Measurements from ENCODE around the gene GPC6.

The GPC6 gene

DNA sequence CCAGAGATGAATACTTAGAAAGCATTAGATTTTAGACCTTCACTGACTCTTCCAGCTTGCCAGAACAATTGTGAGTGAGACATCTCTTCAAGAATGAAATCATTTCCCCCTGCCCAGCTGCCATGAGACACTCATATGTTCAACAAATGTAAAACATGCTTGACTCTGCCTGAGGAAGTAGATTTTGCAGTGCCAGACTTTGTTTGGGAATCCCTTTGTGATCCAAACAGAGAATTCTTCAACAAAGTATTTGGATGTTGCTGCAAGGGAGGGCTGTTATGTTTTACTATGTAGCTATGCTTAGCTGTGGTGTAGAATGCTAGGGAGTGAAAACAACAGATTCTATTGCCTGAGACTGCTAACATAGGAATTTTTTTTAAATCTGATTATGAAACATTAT, 836.5 kb downstream of the GPC6 start:
- DNase-seq = no peak
- no peaks in the 10 kb centered on the region for H3K4me1 Mint-ChIP-seq
- peak overlapping the region in 1 of 2 donors; percentile 27 for H3K27ac Mint-ChIP-seq

DNA sequence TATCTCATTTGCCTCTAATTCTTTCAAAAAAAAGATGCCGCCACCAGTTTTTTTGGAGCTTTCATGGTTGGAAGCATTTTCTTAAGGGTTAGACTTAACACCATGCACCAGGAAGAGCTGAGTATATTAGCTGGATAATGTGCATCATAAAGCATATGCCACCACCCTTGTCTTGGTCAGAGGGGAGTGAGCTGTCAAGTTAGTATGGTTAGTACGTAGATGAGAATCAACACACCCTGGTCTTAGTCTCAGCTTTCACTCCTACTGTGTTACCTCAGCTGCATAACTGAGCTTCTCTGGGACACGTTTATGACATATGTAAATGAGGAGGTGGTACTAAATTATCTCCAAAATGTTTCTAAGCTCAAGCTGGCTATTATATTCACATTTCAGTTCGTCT, 837.2 kb downstream of the GPC6 start:
- H3K9me3 Mint-ChIP-seq = peaks cover 0 to 8% of the 10 kb centered on the region in 2 donors
- no peak overlapping the region for H3K27ac Mint-ChIP-seq
- H3K27me3 Mint-ChIP-seq = no peaks in the 10 kb centered on the region
- H3K4me3 Mint-ChIP-seq = no peak overlapping the region
- H3K4me1 Mint-ChIP-seq = no peaks in the 10 kb centered on the region
- no peak for ATAC-seq
- no peak for DNase-seq

More for the DNA sequence above, 836.5 kb downstream of the GPC6 start:
- peaks cover 0 to 2% of the 10 kb centered on the region in 2 donors for H3K9me3 Mint-ChIP-seq
- no peaks in the 10 kb centered on the region for H3K27me3 Mint-ChIP-seq
- ATAC-seq = no peak
- no peak overlapping the region for H3K4me3 Mint-ChIP-seq

DNA sequence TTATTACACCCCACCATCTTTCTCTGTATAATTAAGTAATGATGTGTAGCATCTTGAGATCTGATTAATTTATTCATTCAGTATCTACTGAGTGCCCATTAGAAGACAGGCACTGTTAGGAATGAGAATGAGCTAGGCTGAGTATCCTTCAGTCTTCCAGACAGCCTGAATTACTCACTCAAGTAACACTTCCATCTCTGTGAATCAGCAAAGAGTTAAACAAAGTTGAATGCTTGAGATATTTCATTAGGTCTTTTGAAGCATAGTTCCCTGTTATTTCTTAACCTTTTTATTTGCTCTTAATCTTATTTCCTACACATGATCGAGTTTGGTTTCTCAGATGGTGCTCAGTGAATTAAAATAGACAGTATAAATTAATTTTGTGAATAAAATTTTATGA, 839.1 kb downstream of the GPC6 start:
- Mint-ChIP-seq H3K27me3 (no peaks in the 10 kb centered on the region), H3K9me3 (peaks cover 5 to 16% of the 10 kb centered on the region in 2 donors), H3K27ac (no peak overlapping the region), H3K4me1 (no peaks in the 10 kb centered on the region), H3K4me3 (no peak overlapping the region)
- DNase-seq (no peak), ATAC-seq (no peak)

DNA sequence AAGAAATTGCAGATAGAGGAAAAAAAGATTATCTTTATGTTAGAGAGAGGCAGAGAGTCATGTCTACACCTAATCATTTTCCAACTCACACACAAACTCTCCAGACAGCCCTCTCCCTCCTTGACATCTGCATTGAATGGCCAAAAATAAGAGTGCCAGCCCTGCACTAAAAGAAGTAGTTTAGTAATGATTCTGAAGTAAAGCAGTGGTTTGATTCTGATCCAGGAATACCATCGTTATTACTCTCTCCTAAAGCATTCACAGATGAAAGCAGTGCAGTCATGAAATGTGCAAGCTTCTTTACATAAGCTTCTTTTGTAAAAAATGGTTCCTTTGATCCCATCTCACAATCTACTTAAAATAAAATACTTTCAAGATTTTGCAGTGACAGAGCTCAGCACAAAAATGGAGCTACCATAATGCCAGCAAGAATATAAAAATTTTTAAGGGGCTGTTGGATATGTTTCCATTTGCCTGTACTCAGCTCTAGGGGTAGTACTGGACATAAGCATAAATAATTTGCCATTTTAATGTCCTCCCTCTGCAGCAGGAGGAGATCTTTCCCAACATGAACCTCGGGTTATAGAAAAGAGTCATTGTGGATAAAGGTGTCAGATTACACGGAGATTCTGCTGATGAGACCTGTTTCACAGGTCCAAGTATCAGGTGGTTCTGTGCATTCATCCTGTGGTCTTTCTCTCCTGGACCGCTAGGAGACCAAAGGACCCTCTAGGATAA, 846.6 kb downstream of the GPC6 start:
- Mint-ChIP-seq H3K4me3 (no peak overlapping the region), H3K27ac (no peak overlapping the region), H3K4me1 (no peaks in the 10 kb centered on the region)

DNA sequence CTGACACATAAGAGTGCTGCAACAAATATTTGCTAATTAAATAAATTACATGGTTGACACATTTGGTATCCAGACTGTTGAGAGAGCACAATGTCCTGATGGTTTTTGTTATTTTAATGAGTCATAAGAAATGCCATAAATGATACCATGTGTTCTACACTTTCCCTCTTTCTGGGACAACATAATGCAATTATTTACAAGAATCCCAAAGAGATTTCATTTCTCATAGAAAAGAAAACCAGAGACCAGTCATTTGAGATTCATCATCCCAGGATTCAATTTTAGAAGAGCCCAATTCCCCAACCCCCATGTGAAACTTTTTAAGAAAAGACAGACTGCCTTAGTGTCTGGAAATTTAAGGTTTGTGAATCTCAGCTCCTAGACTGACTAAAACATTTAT, 853.3 kb downstream of the GPC6 start:
- Mint-ChIP-seq H3K4me3 (no peak overlapping the region), H3K4me1 (no peaks in the 10 kb centered on the region), H3K9me3 (peaks cover 6% of the 10 kb centered on the region in 2 donors), H3K27ac (no peak overlapping the region), H3K27me3 (peaks cover 7% of the 10 kb centered on the region)
- DNase-seq (no peak), ATAC-seq (no peak)

More for the DNA sequence above, 846.6 kb downstream of the GPC6 start:
- ATAC-seq (no peak), DNase-seq (no peak)
- Mint-ChIP-seq H3K27me3 (no peaks in the 10 kb centered on the region), H3K9me3 (peaks cover 11 to 19% of the 10 kb centered on the region in 2 donors)

DNA sequence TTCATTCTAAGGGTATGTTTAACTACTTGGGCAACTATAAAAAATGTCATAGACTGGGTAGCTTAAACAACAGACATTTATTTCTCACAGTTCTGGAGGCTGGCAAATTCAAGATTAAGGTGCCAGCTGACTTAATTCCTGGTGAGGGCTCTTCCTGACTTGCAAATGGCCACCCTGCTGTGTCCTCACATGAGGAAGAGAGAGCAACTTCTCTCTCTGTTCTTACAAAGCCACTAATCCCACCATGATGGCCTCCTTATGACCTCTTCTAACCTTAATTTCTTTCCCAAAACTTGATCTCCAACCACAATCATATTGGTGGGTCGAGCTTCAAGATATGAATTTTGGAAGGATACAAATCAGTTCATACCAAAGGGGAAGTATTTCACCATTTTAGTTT, 853.9 kb downstream of the GPC6 start:
- peaks cover 6% of the 10 kb centered on the region in 2 donors for H3K9me3 Mint-ChIP-seq
- no peak overlapping the region for H3K27ac Mint-ChIP-seq
- DNase-seq = no peak
- peaks cover 8% of the 10 kb centered on the region for H3K27me3 Mint-ChIP-seq
- ATAC-seq = no peak
- no peaks in the 10 kb centered on the region for H3K4me1 Mint-ChIP-seq
- no peak overlapping the region for H3K4me3 Mint-ChIP-seq

DNA sequence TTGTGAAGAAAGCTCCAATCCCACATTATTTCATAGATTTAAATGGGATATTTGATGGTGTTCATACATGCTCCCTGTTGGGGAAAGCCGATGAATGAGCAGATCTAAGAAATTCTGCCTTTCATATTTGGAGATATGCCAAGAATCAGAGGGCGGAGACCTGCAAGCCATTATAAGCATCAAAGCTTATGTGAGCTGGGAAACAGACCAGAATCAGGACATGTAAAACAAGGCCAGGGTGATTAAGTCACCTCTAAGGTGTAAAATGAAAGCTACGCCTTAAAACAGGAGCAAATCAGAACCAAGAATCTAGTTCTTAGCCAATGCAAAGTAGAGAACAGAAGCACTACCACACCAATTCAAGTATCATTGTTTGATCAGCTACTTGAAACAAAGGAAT, 860.5 kb downstream of the GPC6 start:
- Mint-ChIP-seq H3K27me3 (peaks cover 8% of the 10 kb centered on the region), H3K4me3 (no peak overlapping the region), H3K27ac (no peak overlapping the region), H3K9me3 (no peaks in the 10 kb centered on the region), H3K4me1 (no peaks in the 10 kb centered on the region)
- DNase-seq = no peak
- ATAC-seq = no peak

DNA sequence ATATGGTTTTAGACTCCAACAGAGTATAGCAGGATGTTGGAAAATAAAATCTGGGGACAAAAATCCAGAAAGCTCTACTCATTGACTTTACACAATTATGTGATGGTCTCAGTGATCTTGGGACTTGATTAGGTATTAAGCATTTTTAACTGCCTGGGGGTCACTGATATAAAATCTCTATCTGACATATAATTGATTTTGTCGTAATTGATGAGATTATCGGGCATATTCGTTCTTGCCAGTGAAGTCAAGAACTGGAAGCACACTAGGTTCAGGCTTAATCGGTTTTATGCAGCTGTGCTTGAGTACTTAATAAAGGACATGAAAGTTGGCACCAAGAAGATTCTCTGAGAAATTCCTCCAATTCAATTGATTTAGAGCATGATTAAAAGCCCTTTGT, 862.1 kb downstream of the GPC6 start:
- DNase-seq (no peak), ATAC-seq (no peak)
- Mint-ChIP-seq H3K4me1 (no peaks in the 10 kb centered on the region), H3K27me3 (peaks cover 8% of the 10 kb centered on the region), H3K27ac (no peak overlapping the region), H3K4me3 (no peak overlapping the region), H3K9me3 (peaks cover 0 to 14% of the 10 kb centered on the region in 2 donors)

DNA sequence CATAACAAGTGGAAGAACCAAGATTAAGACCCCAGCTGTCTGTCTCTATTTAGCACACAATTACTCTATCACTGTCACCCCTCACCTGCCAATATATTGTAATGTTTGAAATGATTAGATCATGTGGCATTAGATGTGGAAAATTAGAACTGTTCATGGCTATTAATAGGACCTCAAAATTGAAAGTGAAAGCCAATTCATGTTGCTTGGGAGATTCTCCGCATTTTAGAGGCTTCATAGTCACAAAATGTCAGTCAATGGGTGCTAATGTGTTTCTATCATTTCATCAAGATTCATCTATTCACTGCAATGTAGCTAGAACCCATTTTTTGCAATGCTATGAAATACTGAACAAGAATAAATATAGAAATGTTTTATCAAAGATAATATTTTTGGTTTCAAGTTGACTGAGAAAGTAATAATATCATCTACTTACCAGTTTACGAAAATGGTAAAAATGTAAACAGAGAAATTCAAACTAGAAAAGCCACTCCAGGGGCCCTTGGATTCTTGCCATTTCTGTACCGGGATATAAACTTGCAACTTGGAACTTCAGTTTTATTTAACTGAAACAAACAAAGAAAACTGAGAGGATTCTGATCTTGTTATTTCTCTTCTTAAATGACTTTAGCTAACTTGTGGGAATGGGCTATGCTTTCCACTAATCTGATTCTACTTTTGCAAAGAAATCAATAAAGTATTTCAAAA, 864.3 kb downstream of the GPC6 start:
- no peak for DNase-seq
- no peak for ATAC-seq
- no peak overlapping the region for H3K4me3 Mint-ChIP-seq
- no peaks in the 10 kb centered on the region for H3K4me1 Mint-ChIP-seq
- peaks cover 0 to 14% of the 10 kb centered on the region in 2 donors for H3K9me3 Mint-ChIP-seq
- no peaks in the 10 kb centered on the region for H3K27me3 Mint-ChIP-seq
- H3K27ac Mint-ChIP-seq = no peak overlapping the region

DNA sequence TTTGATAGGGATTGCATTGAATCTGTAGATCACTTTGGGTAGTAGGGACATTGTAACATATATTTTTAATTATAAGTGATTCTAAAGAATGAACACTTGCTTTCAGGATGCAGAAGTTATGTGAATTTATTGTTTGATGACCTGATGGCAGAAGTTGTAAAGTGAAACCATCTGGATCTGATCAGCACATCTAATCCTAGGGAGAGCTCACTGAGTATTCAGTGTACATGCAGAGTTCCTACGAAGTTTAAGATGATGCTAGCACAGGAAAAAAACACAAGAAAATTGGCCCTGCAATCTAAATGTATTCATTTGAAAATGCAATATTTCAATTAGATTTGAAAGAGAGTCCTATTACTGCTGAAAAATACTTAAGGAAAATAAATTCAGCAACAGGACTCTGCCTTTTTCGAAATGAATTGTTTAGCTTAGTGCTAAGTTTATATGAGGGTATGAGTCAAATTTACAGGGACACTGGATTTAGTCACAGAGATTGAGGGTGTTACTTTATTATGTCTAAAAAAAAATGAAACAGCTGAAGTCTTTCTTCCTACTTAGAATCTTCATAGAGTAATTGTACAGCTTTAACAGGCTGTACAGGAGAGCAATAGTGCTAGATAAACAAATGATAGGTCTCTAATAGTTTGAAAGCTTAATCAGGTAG, 867.2 kb downstream of the GPC6 start:
- Mint-ChIP-seq H3K4me3 (no peak overlapping the region), H3K9me3 (peaks cover 0 to 14% of the 10 kb centered on the region in 2 donors), H3K27ac (no peak overlapping the region), H3K4me1 (no peaks in the 10 kb centered on the region), H3K27me3 (no peaks in the 10 kb centered on the region)
- DNase-seq (no peak), ATAC-seq (no peak)

DNA sequence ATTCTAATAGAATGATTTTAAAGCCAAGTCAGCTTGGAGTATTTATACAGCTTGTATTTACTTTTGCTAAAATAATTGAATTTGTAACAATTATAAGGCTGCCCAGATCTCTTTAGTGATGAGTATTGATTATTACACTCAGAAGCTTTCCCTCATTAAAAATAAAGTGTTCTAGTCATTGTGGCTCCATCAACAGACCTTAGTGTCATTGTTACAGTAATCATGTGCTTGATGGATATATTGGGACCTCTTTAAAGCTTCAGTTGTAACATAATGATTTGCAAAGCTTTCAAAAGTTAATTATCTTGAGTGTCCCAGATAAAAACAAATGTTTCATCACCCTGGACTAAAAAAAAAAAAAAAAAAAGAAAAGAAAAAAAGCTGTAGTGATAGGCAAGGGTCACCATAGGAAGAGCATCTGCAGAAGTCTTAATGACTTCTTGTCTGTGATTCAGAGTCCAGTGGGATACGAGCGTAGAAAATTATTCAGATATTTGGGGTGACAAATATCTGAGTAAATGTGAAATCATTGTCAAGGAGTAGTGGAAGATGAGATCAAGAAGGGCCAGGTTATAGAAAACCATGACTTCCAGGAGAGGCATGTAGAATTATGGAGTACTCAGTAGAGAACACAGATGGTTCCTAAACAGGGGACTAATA, 883.2 kb downstream of the GPC6 start:
- Mint-ChIP-seq H3K4me3 (no peak overlapping the region), H3K4me1 (no peaks in the 10 kb centered on the region), H3K27ac (no peak overlapping the region), H3K27me3 (no peaks in the 10 kb centered on the region), H3K9me3 (peaks cover 0 to 4% of the 10 kb centered on the region in 2 donors)
- ATAC-seq = no peak
- DNase-seq = no peak

DNA sequence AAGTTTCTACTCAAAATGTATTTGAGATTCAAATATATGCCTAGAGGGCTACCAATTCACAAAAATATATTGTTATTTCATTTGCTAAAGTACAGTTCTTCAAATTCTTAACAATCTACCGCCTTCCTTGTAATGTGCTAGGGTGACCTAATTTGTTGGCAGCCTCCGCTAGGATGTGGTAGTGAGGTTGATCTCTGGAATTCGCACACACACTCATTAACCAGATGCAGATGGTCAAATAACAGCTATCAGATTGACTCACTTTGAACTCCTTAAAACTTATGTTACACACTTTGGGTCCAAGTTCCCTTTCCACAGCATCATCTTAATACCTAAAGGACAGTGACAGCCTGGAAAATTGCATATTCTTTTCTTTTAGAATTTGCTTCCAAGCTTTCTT, 885.6 kb downstream of the GPC6 start:
- no peak for DNase-seq
- no peak overlapping the region for H3K4me3 Mint-ChIP-seq
- H3K27ac Mint-ChIP-seq = no peak overlapping the region
- no peaks in the 10 kb centered on the region for H3K27me3 Mint-ChIP-seq
- ATAC-seq = no peak
- H3K4me1 Mint-ChIP-seq = no peaks in the 10 kb centered on the region
- no peaks in the 10 kb centered on the region for H3K9me3 Mint-ChIP-seq

DNA sequence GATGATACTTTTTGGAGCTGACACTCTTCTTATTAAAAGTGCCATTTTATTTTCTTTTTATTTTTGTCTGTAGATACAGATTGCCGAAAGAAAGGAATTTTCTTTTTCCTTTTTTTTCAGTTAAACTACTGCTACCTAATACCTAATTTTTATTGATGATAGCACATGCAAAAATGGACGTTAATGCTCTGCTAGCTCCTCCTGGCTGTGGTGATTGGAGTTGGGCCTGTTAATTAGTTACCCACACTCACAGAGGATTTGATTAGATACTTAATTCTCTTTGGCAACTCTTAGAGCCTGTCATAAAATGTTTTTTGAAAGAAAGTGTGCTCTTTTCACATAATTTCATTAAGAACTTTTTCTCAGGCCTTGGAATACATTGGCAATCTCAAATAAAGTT, 886.1 kb downstream of the GPC6 start:
- Mint-ChIP-seq H3K4me3 (no peak overlapping the region), H3K4me1 (no peaks in the 10 kb centered on the region), H3K27ac (no peak overlapping the region), H3K27me3 (no peaks in the 10 kb centered on the region), H3K9me3 (no peaks in the 10 kb centered on the region)
- no peak for DNase-seq
- ATAC-seq = no peak

DNA sequence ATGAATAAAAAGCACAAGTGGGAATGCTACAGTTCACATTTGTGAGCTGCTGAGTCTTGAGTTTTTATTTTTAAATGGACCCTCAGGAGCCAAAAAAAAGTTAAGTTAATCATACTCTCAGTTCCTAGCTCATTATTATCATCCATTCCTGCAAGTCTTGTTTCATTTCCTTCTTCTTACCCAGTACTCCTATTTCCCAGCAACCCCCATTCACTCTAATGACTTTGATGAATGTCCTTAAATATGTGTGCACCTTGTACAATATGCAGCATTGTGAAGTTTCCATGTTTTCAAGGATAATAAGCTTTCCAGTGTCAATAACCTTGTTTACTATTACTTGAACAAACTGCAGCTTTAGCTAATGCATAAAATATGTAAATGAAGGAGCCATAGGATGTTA, 886.6 kb downstream of the GPC6 start:
- Mint-ChIP-seq H3K27me3 (no peaks in the 10 kb centered on the region), H3K4me3 (no peak overlapping the region), H3K9me3 (no peaks in the 10 kb centered on the region), H3K27ac (no peak overlapping the region), H3K4me1 (no peaks in the 10 kb centered on the region)
- ATAC-seq (no peak), DNase-seq (no peak)

DNA sequence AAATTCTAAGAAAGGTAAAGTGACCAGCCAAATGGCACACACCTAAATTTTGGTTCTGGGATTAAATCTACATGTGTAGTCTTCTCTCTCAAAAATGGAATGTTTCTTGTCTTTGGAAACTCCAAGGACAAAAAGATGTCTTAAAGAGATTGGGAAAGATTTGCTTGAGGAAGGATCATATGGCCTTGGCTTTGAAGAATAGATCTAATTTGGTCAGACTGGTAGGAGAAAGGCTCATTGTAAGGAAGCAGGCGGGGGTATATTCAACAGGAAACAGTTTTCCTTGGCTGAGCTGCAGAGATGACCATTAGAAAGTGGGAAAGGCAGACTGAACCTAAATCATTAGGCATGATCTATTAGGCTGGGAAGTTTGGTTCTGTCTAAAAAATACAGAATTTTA, 887.6 kb downstream of the GPC6 start:
- no peak overlapping the region for H3K27ac Mint-ChIP-seq
- no peaks in the 10 kb centered on the region for H3K4me1 Mint-ChIP-seq
- no peak for DNase-seq
- no peaks in the 10 kb centered on the region for H3K27me3 Mint-ChIP-seq
- ATAC-seq = no peak
- H3K9me3 Mint-ChIP-seq = no peaks in the 10 kb centered on the region
- no peak overlapping the region for H3K4me3 Mint-ChIP-seq

DNA sequence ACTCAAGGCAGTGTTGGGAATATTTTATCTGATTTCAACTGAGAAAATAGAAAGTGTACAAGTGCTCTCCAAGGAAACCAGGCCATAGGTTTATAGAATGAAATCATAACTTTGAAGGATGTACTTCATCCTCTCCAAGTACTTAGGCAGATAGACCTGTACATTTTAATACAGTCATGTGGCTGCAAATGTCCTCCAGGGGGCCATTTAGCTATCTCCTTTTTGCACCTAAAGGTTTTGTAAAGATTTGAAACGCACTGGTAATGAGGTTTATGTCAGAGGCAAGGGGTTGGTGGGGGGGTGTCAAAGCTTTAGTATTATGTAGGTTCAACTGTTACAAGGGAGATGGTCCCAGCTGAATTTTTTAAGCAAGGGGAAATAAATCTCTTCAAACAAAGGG, 888.4 kb downstream of the GPC6 start:
- no peak for ATAC-seq
- Mint-ChIP-seq H3K27me3 (no peaks in the 10 kb centered on the region), H3K9me3 (no peaks in the 10 kb centered on the region), H3K4me1 (no peaks in the 10 kb centered on the region), H3K27ac (no peak overlapping the region), H3K4me3 (no peak overlapping the region)
- no peak for DNase-seq

All from stimulated activated naive CD8-positive, alpha-beta T cell treated with anti-CD3 and anti-CD28 coated beads, Interleukin-15, amount 100 ng/mL, for 72 hours (primary cell).